ENCODE results near the gene SCTR.
"Not testable (repeated sequence)": the region's sequence is repeated elsewhere in the genome, so short reads cannot be mapped to it uniquely, and the experiment has no call there.

SCTR gene

GRCh38 chr2:119407430-119408220 lies 116.7 kb downstream of the SCTR start:
- Histone ChIP-seq H3K27me3 (ENCODE audit: control insufficient read depth in 5 of 5, insufficient read depth in 4 of 5, low read length in 5 of 5) (no peaks in the 10 kb centered on the region), H3K4me1 (ENCODE audit: control insufficient read depth in 5 of 5, insufficient read depth in 5 of 5, low read length in 5 of 5) (peaks cover 4 to 21% (median 15%) of the 10 kb centered on the region in 5 donors), H3K4me3 (ENCODE audit: low read depth in 1 of 5, low read length in 5 of 5) (peak overlapping the region in 4 of 5 donors; percentile 16 to 38 (median 32)), H3K9ac (ENCODE audit: low read length in 5 of 5) (peak overlapping the region in 2 of 5 donors; percentile 21 to 71), H3K9me3 (ENCODE audit: control insufficient read depth in 5 of 5, low read length in 5 of 5) (peaks cover 0 to 3% (median 0%) of the 10 kb centered on the region in 5 donors), H3K27ac (ENCODE audit: low read depth, low read length) (peak overlapping the region; percentile 62), H3K36me3 (ENCODE audit: control insufficient read depth in 5 of 5, insufficient read depth in 5 of 5, low read length in 5 of 5) (no peaks in the 10 kb centered on the region)

GRCh38 chr2:119405151-119405550 lies 119.1 kb downstream of the SCTR start:
- peaks cover 0 to 3% (median 0%) of the 10 kb centered on the region in 5 donors for H3K9me3 ChIP-seq (ENCODE audit: control insufficient read depth in 5 of 5, low read length in 5 of 5)
- peaks cover 4 to 23% (median 17%) of the 10 kb centered on the region in 5 donors for H3K4me1 ChIP-seq (ENCODE audit: control insufficient read depth in 5 of 5, insufficient read depth in 5 of 5, low read length in 5 of 5)
- no peak overlapping the region for H3K27ac ChIP-seq (ENCODE audit: low read depth, low read length)
- no peak overlapping the region for H3K4me3 ChIP-seq (ENCODE audit: low read depth in 1 of 5, low read length in 5 of 5)
- no peaks in the 10 kb centered on the region for H3K27me3 ChIP-seq (ENCODE audit: control insufficient read depth in 5 of 5, insufficient read depth in 4 of 5, low read length in 5 of 5)
- no peak overlapping the region for H3K9ac ChIP-seq (ENCODE audit: low read length in 5 of 5)
- no peaks in the 10 kb centered on the region for H3K36me3 ChIP-seq (ENCODE audit: control insufficient read depth in 5 of 5, insufficient read depth in 5 of 5, low read length in 5 of 5)

- not testable (repeated sequence) for H3K4me3 ChIP-seq (ENCODE audit: low read depth in 1 of 5, low read length in 5 of 5); H3K36me3 ChIP-seq (ENCODE audit: control insufficient read depth in 5 of 5, insufficient read depth in 5 of 5, low read length in 5 of 5); H3K9me3 ChIP-seq (ENCODE audit: control insufficient read depth in 5 of 5, low read length in 5 of 5); H3K9ac ChIP-seq (ENCODE audit: low read length in 5 of 5); H3K27me3 ChIP-seq (ENCODE audit: control insufficient read depth in 5 of 5, insufficient read depth in 4 of 5, low read length in 5 of 5); H3K27ac ChIP-seq (ENCODE audit: low read depth, low read length)
- peaks cover 4 to 23% (median 17%) of the 10 kb centered on the region in 5 donors for H3K4me1 ChIP-seq (ENCODE audit: control insufficient read depth in 5 of 5, insufficient read depth in 5 of 5, low read length in 5 of 5)
These were observed 120.7 kb downstream of the SCTR start for GRCh38 chr2:119403618-119404017.

- Histone ChIP-seq H3K36me3 (ENCODE audit: control insufficient read depth in 5 of 5, insufficient read depth in 5 of 5, low read length in 5 of 5) (no peaks in the 10 kb centered on the region), H3K4me1 (ENCODE audit: control insufficient read depth in 5 of 5, insufficient read depth in 5 of 5, low read length in 5 of 5) (peaks cover 0 to 21% (median 12%) of the 10 kb centered on the region in 5 donors), H3K9me3 (ENCODE audit: control insufficient read depth in 5 of 5, low read length in 5 of 5) (peaks cover 0 to 3% (median 0%) of the 10 kb centered on the region in 5 donors), H3K9ac (ENCODE audit: low read length in 5 of 5) (no peak overlapping the region), H3K4me3 (ENCODE audit: low read depth in 1 of 5, low read length in 5 of 5) (no peak overlapping the region), H3K27me3 (ENCODE audit: control insufficient read depth in 5 of 5, insufficient read depth in 4 of 5, low read length in 5 of 5) (no peaks in the 10 kb centered on the region), H3K27ac (ENCODE audit: low read depth, low read length) (no peak overlapping the region)
These were observed 121.4 kb downstream of the SCTR start for GRCh38 chr2:119402645-119403560.

- Histone ChIP-seq H3K4me1 (ENCODE audit: control insufficient read depth in 5 of 5, insufficient read depth in 5 of 5, low read length in 5 of 5) (peaks cover 0 to 16% (median 12%) of the 10 kb centered on the region in 5 donors), H3K36me3 (ENCODE audit: control insufficient read depth in 5 of 5, insufficient read depth in 5 of 5, low read length in 5 of 5) (no peaks in the 10 kb centered on the region), H3K27ac (ENCODE audit: low read depth, low read length) (no peak overlapping the region), H3K9ac (ENCODE audit: low read length in 5 of 5) (no peak overlapping the region), H3K4me3 (ENCODE audit: low read depth in 1 of 5, low read length in 5 of 5) (no peak overlapping the region), H3K9me3 (ENCODE audit: control insufficient read depth in 5 of 5, low read length in 5 of 5) (peaks cover 0 to 3% (median 0%) of the 10 kb centered on the region in 5 donors), H3K27me3 (ENCODE audit: control insufficient read depth in 5 of 5, insufficient read depth in 4 of 5, low read length in 5 of 5) (no peaks in the 10 kb centered on the region)
These were observed 122.2 kb downstream of the SCTR start for GRCh38 chr2:119402106-119402505.

- Histone ChIP-seq H3K9ac (ENCODE audit: low read length in 5 of 5) (no peak overlapping the region), H3K27me3 (ENCODE audit: control insufficient read depth in 5 of 5, insufficient read depth in 4 of 5, low read length in 5 of 5) (no peaks in the 10 kb centered on the region), H3K4me1 (ENCODE audit: control insufficient read depth in 5 of 5, insufficient read depth in 5 of 5, low read length in 5 of 5) (peaks cover 0 to 4% (median 0%) of the 10 kb centered on the region in 5 donors), H3K27ac (ENCODE audit: low read depth, low read length) (no peak overlapping the region), H3K4me3 (ENCODE audit: low read depth in 1 of 5, low read length in 5 of 5) (no peak overlapping the region), H3K9me3 (ENCODE audit: control insufficient read depth in 5 of 5, low read length in 5 of 5) (no peaks in the 10 kb centered on the region), H3K36me3 (ENCODE audit: control insufficient read depth in 5 of 5, insufficient read depth in 5 of 5, low read length in 5 of 5) (no peaks in the 10 kb centered on the region)
These were observed 127.1 kb downstream of the SCTR start for GRCh38 chr2:119397196-119397595.

DNA sequence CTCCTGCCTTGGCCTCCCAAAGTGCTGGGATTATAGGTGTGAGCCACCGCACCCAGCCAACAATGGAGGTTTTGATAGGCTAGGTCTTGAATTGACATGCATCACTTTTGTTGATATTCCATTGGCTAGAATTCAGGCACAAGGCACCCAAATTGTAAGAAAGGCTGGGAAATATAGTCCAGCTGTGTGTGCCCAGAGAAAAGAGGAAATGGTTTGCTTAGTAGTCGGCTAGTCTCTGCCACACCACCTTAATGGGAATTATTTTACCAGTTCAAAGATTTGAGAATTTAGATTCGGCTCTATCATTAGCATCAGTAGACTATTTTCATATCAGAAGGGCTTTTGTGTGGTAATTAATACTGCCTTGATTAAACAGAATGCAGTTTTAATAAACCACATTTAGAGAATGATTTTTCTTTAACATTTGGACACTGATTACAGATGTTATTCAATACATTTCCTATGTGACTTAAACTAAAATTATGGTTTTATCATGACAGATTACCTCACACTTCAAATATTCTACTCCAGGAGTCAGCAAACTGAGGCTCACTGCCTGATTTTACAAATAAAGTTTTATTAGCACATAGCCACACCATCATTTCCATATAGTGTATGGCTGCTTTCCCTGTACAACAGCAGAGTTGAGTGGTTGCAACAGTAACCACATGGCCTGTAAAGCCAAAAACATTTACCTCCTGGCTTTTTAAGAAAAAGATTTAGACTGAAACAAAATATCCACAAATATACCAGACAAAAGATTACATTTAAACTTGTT lies 130.1 kb downstream of the SCTR start:
- Histone ChIP-seq H3K4me3 (ENCODE audit: low read depth in 1 of 5, low read length in 5 of 5) (no peak overlapping the region), H3K27me3 (ENCODE audit: control insufficient read depth in 5 of 5, insufficient read depth in 4 of 5, low read length in 5 of 5) (no peaks in the 10 kb centered on the region), H3K36me3 (ENCODE audit: control insufficient read depth in 5 of 5, insufficient read depth in 5 of 5, low read length in 5 of 5) (no peaks in the 10 kb centered on the region), H3K4me1 (ENCODE audit: control insufficient read depth in 5 of 5, insufficient read depth in 5 of 5, low read length in 5 of 5) (peaks cover 0 to 12% (median 12%) of the 10 kb centered on the region in 5 donors), H3K27ac (ENCODE audit: low read depth, low read length) (no peak overlapping the region), H3K9ac (ENCODE audit: low read length in 5 of 5) (no peak overlapping the region), H3K9me3 (ENCODE audit: control insufficient read depth in 5 of 5, low read length in 5 of 5) (no peaks in the 10 kb centered on the region)
